Panc1 (cell line): ENCODE measurements around the gene MED13.

Source experiments
- CTCF ChIP-seq: fragments of 450-650 bp; IDR thresholded peaks from 2 replicates; pipeline ENCODE4 v1.5.1; 2017; ENCODE audit warnings: mild to moderate bottlenecking
- POLR2AphosphoS5 ChIP-seq: IDR thresholded peaks from 2 replicates; pipeline ENCODE4 v1.6.1; 2012; ENCODE audit warnings: mild to moderate bottlenecking, low read depth, low read length, moderate library complexity
- TF ChIP-seq, protein P1 (sequence below), 2 experiments: IDR thresholded peaks; 2 replicates each; pipeline ENCODE4 v1.6.1; 2011 to 2012; ENCODE audit warnings: low read depth in 2 of 2, control low read depth in 1 of 2, low read length in 1 of 2, mild to moderate bottlenecking in 1 of 2, moderate library complexity in 1 of 2; ENCODE audit not compliant: insufficient read depth in 1 of 2

DNA sequence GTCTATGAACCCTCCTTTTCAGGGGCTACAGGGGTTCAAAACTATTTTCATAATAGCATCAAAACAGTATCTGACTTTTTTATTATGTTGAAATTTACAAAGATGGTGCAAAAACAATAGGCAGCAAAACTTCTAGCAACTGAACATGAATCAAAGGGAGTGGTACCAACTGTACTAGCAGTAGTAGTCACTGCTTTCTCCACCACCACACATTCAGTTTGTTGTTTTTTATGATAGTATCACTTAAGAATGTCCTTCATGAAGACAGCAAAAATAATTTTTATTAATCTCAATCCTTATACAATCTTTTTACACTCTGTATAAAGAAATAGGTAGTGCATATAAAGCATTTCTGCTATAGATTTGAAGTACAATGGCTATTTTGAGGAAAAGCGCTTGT, 47.6 kb downstream of the MED13 start:
- TF ChIP-seq CTCF = no peak
- TF ChIP-seq POLR2AphosphoS5 = no peak
- TF ChIP-seq, protein P1, sequence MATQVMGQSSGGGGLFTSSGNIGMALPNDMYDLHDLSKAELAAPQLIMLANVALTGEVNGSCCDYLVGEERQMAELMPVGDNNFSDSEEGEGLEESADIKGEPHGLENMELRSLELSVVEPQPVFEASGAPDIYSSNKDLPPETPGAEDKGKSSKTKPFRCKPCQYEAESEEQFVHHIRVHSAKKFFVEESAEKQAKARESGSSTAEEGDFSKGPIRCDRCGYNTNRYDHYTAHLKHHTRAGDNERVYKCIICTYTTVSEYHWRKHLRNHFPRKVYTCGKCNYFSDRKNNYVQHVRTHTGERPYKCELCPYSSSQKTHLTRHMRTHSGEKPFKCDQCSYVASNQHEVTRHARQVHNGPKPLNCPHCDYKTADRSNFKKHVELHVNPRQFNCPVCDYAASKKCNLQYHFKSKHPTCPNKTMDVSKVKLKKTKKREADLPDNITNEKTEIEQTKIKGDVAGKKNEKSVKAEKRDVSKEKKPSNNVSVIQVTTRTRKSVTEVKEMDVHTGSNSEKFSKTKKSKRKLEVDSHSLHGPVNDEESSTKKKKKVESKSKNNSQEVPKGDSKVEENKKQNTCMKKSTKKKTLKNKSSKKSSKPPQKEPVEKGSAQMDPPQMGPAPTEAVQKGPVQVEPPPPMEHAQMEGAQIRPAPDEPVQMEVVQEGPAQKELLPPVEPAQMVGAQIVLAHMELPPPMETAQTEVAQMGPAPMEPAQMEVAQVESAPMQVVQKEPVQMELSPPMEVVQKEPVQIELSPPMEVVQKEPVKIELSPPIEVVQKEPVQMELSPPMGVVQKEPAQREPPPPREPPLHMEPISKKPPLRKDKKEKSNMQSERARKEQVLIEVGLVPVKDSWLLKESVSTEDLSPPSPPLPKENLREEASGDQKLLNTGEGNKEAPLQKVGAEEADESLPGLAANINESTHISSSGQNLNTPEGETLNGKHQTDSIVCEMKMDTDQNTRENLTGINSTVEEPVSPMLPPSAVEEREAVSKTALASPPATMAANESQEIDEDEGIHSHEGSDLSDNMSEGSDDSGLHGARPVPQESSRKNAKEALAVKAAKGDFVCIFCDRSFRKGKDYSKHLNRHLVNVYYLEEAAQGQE (IDR thresholded peaks at IDR 0.05; ENCODE audit: insufficient read depth in 1 of 2, low read depth in 2 of 2, low read length in 1 of 2) = no peak
